Hepatic stellate cell (primary cell): Measurements from ENCODE around the gene GATC.
A peak's percentile ranks its signal among the peaks of the same experiment; 100 is the strongest.
"Not testable (repeated sequence)": the region's sequence is repeated elsewhere in the genome, so short reads cannot be mapped to it uniquely, and the experiment has no call there.

Experiments
- DNase-seq: peaks from one replicate; pipeline ENCODE4 v3.0.0; 2011; ENCODE audit warnings: low spot score

GATC gene

GRCh38 chr12:120470150-120470784 is 24.0 kb downstream of the GATC start:
- no peak for DNase-seq

- no peak for DNase-seq
Measured at GRCh38 chr12:120472521-120472920, 26.3 kb downstream of the GATC start.

GRCh38 chr12:120473807-120474615 is 27.8 kb downstream of the GATC start:
- no peak for DNase-seq

GRCh38 chr12:120474616-120474960 is 28.3 kb downstream of the GATC start:
- DNase-seq = peak; percentile 79

GRCh38 chr12:120475643-120476042 is 29.4 kb downstream of the GATC start:
- DNase-seq = no peak

GRCh38 chr12:120479458-120479857 is 33.2 kb downstream of the GATC start:
- no peak for DNase-seq

- DNase-seq = no peak
Measured at GRCh38 chr12:120480211-120480610, 34.0 kb downstream of the GATC start.

- DNase-seq = no peak
Measured at GRCh38 chr12:120481022-120481767, 35.0 kb downstream of the GATC start.

- DNase-seq = no peak
Measured at GRCh38 chr12:120483621-120484020, 37.4 kb downstream of the GATC start.

GRCh38 chr12:120485961-120486881 is 40.0 kb downstream of the GATC start:
- no peak for DNase-seq

GRCh38 chr12:120487552-120487951 is 41.3 kb downstream of the GATC start:
- DNase-seq = not testable (repeated sequence)

- DNase-seq = no peak
Measured at GRCh38 chr12:120488057-120488640, 41.9 kb downstream of the GATC start.

GRCh38 chr12:120489018-120489417 is 42.8 kb downstream of the GATC start:
- no peak for DNase-seq

GRCh38 chr12:120490325-120490724 is 44.1 kb downstream of the GATC start:
- DNase-seq = no peak

- no peak for DNase-seq
Measured at GRCh38 chr12:120490833-120491512, 44.7 kb downstream of the GATC start.

GRCh38 chr12:120495186-120495730 is 49.0 kb downstream of the GATC start:
- peak; percentile 17 for DNase-seq

- DNase-seq = peak; percentile 99
Measured at GRCh38 chr12:120495731-120496412, 49.6 kb downstream of the GATC start, which contains the start of gene DYNLL1. Gene DYNLL1 (plus strand): TSS chr12:120496113. CDS start chr12:120496422, 309 bp downstream.

GRCh38 chr12:120496413-120497340 is 50.4 kb downstream of the GATC start:
- DNase-seq = peak; percentile 73
